A172 (cell line): ENCODE measurements around the gene UNC5B. TPM values are rescaled to one million over a fixed set of nuclear protein-coding genes. Genes with fewer than 3 reads are reported as not detected.

Experiments used
- DNase-seq: peaks from one replicate; pipeline ENCODE4 v3.0.0-alpha.2; 2015; ENCODE audit warnings: low spot score
- total RNA-seq: library from RNA; depleted of rRNA; stranded (reverse); fragments of >200 nt; shearing (Covaris generic); gene quantifications from 2 replicates; pipeline ENCODE4 v1.2.3, GENCODE V29; 2014

UNC5B gene
- total RNA-seq, 1 experiment from 2014 or later, result 4.6 TPM

DNA sequence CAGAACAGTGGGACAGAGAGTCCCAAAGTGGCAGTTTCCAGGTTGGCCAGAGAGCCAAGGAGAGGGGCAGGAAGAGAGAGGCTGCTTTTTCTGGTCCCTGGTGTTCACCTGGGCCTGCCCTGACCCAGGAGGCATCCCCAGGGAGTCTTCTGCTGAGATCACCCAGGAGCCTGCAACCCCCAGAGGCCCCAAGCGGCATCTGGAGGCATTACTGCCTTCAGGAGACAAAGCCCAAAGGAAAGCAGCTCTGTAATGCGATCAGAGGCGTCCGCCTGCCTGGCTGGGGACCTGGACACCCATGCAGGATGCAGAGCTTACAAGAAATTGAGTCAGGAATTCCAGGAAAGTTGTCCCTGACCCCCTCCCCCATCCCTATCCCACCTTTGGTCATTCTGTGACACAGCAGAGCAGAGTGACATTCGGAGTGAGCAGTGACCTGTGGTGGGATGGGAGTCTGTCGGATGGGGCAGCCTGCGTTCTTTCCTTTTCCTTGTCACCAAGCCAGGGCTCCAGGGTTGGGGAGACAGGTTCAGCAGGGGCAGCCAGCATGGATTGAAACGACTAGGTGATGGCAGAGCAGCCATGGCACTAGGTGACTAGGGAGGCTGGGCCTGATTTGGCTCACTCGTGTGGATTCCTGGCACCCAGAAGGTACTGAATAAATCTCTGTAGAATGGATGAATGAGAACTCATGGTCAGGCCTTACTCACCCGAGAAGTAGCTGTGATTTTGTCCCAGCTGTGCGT lies 10.4 kb downstream of the UNC5B start:
- no peak for DNase-seq

DNA sequence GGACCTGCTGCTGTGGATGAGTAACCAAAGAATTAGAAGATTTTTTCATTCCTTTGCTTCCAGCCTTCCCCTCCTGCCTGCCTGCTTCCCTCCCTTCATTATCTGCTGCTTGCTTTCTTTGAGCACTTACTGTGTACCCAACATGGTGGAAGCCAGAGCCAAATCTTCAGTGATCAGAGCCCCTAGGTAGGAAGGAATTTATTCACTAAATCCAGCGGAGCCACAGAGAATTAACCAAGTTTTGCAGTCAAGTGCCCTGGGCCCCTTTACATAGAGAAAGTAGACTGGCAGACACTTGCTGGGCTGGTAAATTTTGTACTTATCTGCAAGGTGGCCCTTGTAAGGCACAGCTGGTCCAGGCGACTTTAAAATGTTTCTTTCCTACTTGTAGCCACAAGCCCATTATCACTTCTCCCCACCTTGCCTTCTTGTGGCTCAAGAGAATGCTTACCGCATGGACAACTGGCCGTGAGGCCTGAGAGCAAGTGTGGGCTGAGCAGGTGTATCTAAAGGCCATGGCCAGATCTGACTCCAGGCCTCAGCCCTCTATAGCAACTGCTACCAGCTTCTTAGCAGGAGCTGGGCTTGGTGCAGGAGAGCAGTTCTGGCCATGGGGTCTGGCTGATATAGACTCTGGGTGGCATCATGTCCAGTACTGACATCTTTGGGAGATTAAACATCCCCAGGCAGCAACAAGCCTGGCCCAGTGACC lies 11.1 kb downstream of the UNC5B start:
- DNase-seq, result no peak

DNA sequence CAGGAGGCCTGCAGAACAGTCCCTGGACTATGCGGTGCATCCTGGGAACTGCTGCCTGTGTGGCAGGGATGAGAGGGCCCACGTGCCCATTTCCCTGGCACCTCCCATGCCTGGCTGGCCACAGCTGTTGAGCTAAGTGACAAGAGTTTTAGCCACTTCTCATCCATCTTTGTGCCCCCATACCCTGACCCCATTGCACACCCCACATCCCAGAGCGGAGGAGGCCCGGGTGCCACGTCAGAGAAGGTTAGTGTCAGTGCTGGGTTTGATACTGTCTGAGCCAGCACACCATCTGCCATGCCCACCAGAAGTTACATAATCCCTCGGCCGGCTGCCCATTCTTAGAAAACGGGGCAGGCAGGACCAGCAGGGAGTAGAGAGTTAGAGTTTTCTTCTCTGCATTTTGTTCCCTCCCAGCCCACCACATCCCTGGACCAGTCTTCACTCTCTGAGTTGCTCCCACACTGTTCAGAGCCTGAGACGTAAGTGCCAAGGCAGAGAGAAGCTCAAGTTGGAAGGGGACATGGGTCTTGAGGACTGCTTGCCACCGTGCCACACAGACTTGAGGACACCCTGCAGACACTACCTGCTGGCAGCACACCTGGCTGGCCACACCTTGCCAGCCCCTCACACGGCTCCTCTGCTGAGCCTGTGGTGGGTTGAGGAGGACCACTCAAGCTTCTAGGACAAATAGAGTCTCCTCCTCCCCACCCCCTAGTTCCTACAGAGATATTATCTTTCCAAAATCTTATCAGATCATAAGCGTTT lies 13.1 kb downstream of the UNC5B start:
- no peak for DNase-seq

DNA sequence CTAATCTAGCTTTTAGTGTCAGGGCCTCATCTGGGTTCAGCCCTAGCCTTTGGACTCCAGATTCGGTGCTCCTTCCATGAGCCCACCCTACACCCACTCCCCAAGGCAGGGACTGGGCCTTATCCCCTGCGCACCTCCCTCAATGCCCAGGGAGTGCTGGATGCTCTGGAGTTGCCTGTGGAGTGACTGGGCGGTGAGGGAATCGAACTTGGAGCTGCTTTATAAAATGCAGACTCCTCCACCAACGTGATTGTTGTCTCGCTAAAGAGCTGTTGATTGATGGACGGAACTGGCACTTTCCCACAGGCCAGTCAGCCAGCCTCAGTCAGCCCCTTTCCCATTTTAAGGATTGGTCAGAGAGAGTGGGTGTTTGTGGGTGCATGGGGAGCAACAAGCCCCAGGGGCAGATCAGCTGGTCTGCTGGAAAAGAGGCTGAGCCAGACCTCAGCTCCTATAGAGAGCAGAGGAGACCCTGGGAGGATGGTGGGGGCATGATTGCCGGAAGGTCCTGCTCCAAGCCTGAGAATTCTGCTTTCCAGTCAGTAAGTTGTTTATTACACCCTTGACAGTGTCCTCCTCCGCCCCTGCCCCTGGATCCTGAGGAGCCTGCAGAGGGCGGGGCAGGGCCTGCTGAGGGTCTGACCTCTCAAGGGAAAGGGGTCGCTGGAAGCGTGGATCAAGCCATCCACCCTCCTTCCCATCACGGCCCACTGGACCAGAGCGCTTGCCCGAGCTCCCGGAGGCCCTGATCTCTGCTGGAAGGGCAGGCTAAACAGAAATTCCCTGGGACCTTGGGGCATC lies 16.7 kb downstream of the UNC5B start:
- DNase-seq, result no peak

DNA sequence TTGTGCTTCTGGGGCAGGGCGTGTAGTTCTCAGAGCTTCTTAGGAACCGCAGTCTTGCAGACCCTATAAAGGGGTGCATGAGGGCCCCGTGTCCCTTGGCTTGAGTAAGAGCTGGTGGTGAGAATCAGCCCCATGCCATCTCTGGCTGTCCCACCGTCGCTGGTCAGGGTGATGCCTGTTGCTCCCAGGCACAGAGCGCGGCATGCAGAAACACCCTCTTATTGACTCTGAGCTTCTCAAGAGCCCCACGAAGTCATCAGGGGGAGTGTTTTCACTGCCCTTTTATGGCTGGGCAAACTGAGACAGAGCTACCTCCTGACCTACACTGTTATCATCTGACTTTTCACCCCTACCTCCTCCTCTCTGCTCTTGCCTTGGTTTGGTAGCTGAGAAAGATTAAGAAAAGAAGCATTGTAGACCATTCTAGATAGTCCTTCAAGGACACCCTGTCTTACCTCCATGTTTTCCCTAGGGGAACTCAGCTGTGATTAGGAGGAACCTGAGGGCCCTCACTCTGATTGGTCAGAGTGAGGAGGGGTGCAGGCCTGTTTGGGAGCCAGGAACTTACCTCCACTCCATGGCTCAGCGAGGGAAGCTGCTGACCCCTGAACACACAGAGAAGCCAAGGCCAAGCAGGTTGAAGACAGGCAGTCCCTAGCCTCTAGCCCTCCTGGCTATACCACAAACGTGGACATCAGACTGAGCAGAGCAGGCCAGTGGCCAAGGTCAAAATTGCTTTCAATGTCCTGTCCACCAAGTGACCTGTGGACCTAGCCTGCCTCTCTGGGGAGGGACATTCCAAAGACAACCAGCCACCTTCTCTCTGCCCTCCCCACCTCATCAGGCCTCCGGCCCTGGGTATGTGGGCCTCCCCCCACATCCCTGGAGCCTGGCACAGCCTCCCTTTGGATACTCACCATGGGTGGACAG lies 17.6 kb downstream of the UNC5B start:
- no peak for DNase-seq

GRCh38 chr10:71230656-71231025 lies 18.3 kb downstream of the UNC5B start:
- peak; percentile 53 for DNase-seq

GRCh38 chr10:71231206-71231605 lies 18.8 kb downstream of the UNC5B start:
- DNase-seq, result no peak

- DNase-seq, result no peak
Measured at GRCh38 chr10:71232089-71232998, 20.0 kb downstream of the UNC5B start.

- DNase-seq, result no peak
Measured at GRCh38 chr10:71233482-71233892, 21.1 kb downstream of the UNC5B start.

GRCh38 chr10:71234004-71234894 lies 21.9 kb downstream of the UNC5B start:
- DNase-seq, result no peak

- DNase-seq, result peak; percentile 79
Measured at GRCh38 chr10:71234970-71235685, 22.8 kb downstream of the UNC5B start.

DNA sequence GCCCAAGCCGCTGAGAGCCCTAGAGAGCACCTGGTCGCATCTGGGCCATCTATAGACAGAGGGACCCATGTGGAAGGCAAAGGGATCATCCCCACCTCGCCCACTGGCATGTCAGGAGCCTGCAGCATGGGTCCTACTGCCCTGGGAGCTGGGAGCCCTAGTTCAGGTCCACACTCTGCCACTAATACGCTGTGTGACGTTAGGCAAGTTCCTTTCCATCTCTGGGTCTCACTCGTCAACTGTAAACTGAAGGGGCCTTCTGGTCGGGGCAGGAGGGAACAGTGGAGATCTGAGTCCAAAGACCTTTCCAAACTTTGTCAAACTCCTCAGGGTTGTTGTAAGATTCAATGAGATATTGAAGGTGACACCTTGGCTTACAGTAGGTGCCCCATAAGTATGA lies 23.4 kb downstream of the UNC5B start:
- DNase-seq, result no peak

GRCh38 chr10:71236286-71236685 lies 23.9 kb downstream of the UNC5B start:
- DNase-seq, result no peak

GRCh38 chr10:71236822-71237682 lies 24.7 kb downstream of the UNC5B start:
- no peak for DNase-seq

GRCh38 chr10:71237843-71238623 lies 25.7 kb downstream of the UNC5B start:
- DNase-seq, result no peak

- DNase-seq, result no peak
Measured at GRCh38 chr10:71238626-71239025, 26.3 kb downstream of the UNC5B start.
